Measurements from ENCODE around the gene ZNF512.

- no peak for TF ChIP-seq POLR2A (IDR thresholded peaks at IDR 0.05)
- no peak for TF ChIP-seq CTCF (IDR thresholded peaks at IDR 0.05 in 8 of 11, conservative IDR thresholded peaks at IDR 0.05 in 3 of 11)
Observed at GRCh38 chr2:27583390-27583915, 611 bp downstream of the ZNF512 start.

All from spleen (tissue), 7 donors.